Measurements from ENCODE around the gene PSEN2. TPM values are rescaled to one million over a fixed set of nuclear protein-coding genes. Genes with fewer than 3 reads are reported as not detected.

Gene PSEN2
- total RNA-seq, 2 experiments from 2014 or later: 2.5 to 6.2 TPM

DNA sequence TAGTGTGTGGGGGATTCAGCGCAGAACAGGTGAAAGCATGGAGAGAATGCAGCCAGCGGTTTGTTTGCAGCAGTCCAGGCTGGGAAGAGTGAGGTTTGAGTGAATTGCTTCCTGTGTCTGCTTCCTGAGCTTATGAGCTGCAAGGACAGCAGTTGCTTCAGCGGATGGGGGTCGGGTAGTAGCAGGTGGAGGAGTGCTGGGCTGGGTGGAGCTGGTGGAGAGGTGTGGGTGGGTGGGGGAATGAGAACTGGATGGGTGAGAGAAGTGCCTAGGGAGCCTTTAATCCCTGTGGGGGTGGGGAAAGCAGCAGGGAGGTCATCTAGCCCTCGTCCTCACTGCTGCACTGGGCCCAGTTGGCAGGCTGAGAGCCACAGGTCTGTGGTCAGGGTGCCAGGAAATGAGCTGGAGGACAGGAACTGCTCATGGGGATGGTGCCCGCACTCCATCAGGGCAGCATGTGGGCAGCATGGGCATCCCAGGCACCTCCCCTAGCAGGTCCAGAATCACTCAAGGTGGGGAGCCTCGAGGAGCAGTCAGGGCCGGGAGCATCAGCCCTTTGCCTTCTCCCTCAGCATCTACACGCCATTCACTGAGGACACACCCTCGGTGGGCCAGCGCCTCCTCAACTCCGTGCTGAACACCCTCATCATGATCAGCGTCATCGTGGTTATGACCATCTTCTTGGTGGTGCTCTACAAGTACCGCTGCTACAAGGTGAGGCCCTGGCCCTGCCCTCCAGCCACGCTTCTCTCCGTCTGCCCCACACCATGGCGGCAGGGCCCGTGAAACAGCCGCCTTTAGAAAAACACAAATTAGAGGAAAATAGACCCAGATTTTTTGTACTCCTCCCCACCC lies 14.8 kb downstream of the PSEN2 start:
- Mint-ChIP-seq H3K9me3 (no peaks in the 10 kb centered on the region), H3K36me3 (ENCODE audit: low read depth) (peaks cover 3% of the 10 kb centered on the region), H3K4me3 (no peak overlapping the region), H3K27me3 (no peaks in the 10 kb centered on the region), H3K4me1 (ENCODE audit: low read depth) (peaks cover 48% of the 10 kb centered on the region), H3K27ac (no peak overlapping the region)
- POLR2A ChIA-PET: interaction anchor here (1.1 to 2.4 kb wide), 2 partner anchors 11 to 54 kb away, joined by 3 to 8 read pairs; no protein-coding TSS in a partner anchor
- DNase-seq (no peak), ATAC-seq (no peak)
- TF ChIP-seq, protein P1, sequence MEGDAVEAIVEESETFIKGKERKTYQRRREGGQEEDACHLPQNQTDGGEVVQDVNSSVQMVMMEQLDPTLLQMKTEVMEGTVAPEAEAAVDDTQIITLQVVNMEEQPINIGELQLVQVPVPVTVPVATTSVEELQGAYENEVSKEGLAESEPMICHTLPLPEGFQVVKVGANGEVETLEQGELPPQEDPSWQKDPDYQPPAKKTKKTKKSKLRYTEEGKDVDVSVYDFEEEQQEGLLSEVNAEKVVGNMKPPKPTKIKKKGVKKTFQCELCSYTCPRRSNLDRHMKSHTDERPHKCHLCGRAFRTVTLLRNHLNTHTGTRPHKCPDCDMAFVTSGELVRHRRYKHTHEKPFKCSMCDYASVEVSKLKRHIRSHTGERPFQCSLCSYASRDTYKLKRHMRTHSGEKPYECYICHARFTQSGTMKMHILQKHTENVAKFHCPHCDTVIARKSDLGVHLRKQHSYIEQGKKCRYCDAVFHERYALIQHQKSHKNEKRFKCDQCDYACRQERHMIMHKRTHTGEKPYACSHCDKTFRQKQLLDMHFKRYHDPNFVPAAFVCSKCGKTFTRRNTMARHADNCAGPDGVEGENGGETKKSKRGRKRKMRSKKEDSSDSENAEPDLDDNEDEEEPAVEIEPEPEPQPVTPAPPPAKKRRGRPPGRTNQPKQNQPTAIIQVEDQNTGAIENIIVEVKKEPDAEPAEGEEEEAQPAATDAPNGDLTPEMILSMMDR (IDR thresholded peaks at IDR 0.05): no peak
- CTCF ChIA-PET: interaction anchor here (1.2 kb wide), 1 partner anchor 259 kb away, joined by 4 read pairs; no protein-coding TSS in a partner anchor
- intact Hi-C loops (cut with micrococcal nuclease): no loop called here

DNA sequence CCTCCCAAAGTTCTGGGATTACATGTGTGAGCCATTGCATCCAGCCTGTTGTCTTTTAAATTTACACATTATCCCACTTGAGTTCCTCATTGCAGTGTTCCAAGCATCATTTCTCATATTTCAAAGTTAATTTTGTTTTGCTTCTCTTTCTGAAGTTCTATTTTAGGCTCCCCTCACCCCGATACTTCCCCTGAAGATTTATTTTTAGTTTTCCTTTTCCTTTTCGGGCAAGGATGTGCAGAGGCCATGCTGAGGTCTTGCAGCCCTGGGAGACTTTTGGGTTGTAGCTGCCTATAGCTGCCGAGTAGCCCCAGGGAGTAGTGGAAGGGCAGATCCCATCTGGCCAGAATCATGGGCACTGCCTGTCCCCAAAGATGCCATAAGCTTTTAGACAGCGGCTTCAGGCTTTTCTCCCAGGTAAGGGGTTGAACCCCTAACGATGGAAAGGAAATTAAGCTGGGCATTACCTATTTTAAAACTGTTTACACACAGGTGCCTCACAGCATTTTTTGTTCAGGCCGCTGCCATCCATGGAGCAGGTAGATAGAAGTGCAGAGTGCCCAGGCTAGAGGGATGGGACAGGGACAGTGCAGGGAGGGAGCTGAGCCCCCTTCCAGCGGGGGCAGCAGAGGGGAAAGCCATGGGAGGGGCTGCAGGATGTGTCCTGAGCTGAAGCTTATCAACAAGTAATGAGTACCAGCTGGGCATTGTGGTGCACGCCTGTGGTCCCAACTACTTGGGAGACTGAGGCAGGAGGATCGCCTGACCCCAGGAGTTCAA lies 15.9 kb downstream of the PSEN2 start:
- intact Hi-C loops (cut with micrococcal nuclease): no loop called here
- Mint-ChIP-seq H3K27me3 (no peaks in the 10 kb centered on the region), H3K36me3 (ENCODE audit: low read depth) (peaks cover 1% of the 10 kb centered on the region), H3K9me3 (no peaks in the 10 kb centered on the region), H3K4me3 (no peak overlapping the region), H3K27ac (no peak overlapping the region), H3K4me1 (ENCODE audit: low read depth) (peaks cover 47% of the 10 kb centered on the region)
- DNase-seq (no peak), ATAC-seq (no peak)
- POLR2A ChIA-PET: interaction anchor here (0.9 kb wide), 1 partner anchor 37 kb away, joined by 3 read pairs; no protein-coding TSS in a partner anchor
- CTCF ChIA-PET: interaction anchor here (1.6 kb wide), 1 partner anchor 260 kb away, joined by 5 read pairs; no protein-coding TSS in a partner anchor
- TF ChIP-seq, protein P1 (IDR thresholded peaks at IDR 0.05): no peak

DNA sequence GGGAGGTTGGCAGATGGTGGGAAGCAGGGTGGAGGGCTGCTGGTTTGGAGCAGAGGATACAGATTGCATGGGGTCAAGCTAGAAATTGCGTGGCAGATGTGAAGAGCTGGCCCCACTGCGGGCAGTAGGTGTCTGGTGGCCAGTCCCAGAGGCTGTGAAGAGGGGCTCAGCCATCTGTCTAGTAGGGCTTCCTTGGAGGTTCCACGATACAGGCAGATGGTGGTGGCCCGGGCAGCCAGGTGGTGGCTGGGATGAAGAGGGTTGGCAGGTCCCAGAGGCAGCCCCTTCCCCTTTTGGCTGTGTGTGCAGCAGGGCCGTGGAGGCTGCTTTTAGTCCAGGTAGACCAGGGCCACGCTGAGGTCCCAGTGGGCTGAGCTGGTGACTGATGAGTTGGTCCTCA lies 16.6 kb downstream of the PSEN2 start:
- H3K27ac Mint-ChIP-seq: no peak overlapping the region
- ChIA-PET CTCF (interaction anchor here (1.6 kb wide), 1 partner anchor 260 kb away, joined by 5 read pairs; no protein-coding TSS in a partner anchor), POLR2A (interaction anchor here (0.9 kb wide), 1 partner anchor 37 kb away, joined by 3 read pairs; no protein-coding TSS in a partner anchor)

DNA sequence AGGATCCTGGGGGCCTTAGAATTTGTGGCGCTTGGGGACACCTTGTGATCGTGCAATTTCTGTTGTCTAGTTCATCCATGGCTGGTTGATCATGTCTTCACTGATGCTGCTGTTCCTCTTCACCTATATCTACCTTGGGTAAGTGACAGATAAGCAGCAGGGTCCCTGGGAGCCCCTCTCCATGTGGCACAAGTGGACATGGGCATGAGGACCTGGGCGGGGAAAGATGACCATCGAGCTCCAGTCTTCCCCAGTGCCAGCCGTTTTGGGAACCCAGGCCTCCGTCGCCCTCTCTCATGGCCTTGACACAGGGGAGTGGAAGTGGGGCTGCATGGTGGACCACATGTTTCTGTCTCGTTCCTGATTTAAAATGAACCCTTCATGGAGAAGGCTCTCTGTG lies 17.6 kb downstream of the PSEN2 start:
- no peak for ATAC-seq
- intact Hi-C loops (cut with micrococcal nuclease): no loop called here
- ChIA-PET CTCF (no interaction called here), POLR2A (no interaction called here)
- DNase-seq: no peak
- peaks cover 1% of the 10 kb centered on the region for H3K36me3 Mint-ChIP-seq (ENCODE audit: low read depth)
- H3K27me3 Mint-ChIP-seq: no peaks in the 10 kb centered on the region
- peaks cover 29% of the 10 kb centered on the region for H3K4me1 Mint-ChIP-seq (ENCODE audit: low read depth)
- no peak overlapping the region for H3K4me3 Mint-ChIP-seq
- H3K27ac Mint-ChIP-seq: no peak overlapping the region
- no peaks in the 10 kb centered on the region for H3K9me3 Mint-ChIP-seq
- TF ChIP-seq, protein P1 (IDR thresholded peaks at IDR 0.05): no peak

More for the DNA sequence above, 16.6 kb downstream of the PSEN2 start:
- DNase-seq (no peak), ATAC-seq (no peak)
- Mint-ChIP-seq H3K27me3 (no peaks in the 10 kb centered on the region), H3K4me3 (no peak overlapping the region), H3K4me1 (ENCODE audit: low read depth) (peaks cover 40% of the 10 kb centered on the region), H3K36me3 (ENCODE audit: low read depth) (peaks cover 1% of the 10 kb centered on the region), H3K9me3 (no peaks in the 10 kb centered on the region)
- TF ChIP-seq, protein P1 (IDR thresholded peaks at IDR 0.05): no peak
- intact Hi-C loops (cut with micrococcal nuclease): no loop called here

All from activated CD8-positive, alpha-beta T cell treated with anti-CD3 and anti-CD28 coated beads for 36 hours (primary cell).